T-helper 1 cell treated with Interleukin-12 subunit alpha and Interleukin-12 subunit beta and Interleukin-4 antibody, amounts not matched to agents 30 ng/mL and 1 ng/mL, for 36 hours (primary cell): ENCODE data around the gene ADRM1. TPM values are rescaled to one million over a fixed set of nuclear protein-coding genes. Genes with fewer than 3 reads are reported as not detected.

Experiments used
- intact Hi-C: fragments of 100-400 bp; cut with micrococcal nuclease; formaldehyde crosslinking; loops from one replicate; pipeline ENCODE4 v1.15.1; 2024
- total RNA-seq: library from RNA; stranded (reverse); gene quantifications from 2 replicates; pipeline ENCODE4 v1.2.3, GENCODE V29; 2022

ADRM1 gene
- total RNA-seq, 1 donor from 2014 or later: 123 TPM

- intact Hi-C loops: no loop called here
Observed at GRCh38 chr20:62309947-62310756, 7.4 kb downstream of the ADRM1 start.

GRCh38 chr20:62310757-62311121 is 7.9 kb downstream of the ADRM1 start:
- intact Hi-C loops: no loop called here

DNA sequence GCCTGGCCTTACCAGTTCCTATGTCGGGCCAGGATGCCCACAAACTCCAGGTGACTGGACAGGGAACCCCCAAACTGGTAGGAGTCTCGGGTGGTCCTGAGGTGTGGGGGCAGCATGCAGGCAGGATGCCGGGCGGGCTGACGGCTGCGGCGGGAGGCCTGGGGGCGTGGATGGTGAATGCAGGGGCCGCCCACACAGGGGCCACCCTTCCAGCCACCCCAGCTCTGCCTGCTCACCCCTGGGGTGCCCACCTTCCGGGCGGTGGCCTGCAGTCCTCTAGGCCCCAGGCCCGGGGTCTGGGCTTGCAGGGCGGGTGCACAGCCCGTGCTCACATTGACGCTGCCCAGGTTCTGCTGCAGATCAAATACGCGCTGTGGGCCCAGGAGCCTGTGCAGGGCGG is 8.4 kb downstream of the ADRM1 start:
- intact Hi-C loops: no loop called here

DNA sequence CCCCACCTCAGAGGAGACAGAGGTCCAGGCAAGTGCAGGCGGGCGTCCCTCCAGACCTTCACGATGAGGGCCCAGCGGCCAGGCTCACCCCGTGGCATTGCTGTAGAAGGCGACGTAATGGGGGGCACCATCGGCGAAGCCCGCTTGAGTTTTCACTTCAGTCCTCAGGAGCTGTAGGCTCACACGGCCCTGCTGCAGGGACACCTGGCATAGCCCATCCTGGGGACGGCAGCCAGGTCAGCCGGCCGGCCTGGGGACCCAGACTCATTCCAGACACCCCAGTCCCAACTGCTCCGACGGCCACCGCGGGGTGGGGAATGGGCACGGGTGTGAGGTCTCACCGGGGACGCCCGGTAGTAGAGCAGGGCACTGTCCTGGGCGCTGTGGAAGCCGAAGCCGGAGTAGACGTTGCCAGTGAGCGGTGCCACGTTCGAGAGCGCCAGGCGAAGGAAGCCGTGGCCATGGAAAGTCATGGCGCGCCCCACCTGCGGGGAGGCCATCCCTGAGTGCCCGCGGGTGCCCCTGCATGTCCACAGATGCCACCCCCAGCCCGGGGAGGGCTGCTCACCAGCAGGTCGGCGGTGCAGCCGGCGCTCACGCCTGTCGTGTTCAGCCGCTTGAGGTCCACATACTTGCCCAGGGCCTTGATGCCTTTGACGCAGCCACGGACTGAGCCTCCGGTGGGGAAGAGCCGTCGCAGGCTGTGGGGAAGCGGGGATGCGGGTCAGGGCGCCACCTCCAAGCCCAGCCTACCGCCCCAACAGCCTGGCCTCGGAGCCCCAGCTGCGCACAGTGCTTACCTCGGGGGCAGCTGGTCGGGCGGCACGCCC is 9.2 kb downstream of the ADRM1 start:
- intact Hi-C loops: no loop called here

DNA sequence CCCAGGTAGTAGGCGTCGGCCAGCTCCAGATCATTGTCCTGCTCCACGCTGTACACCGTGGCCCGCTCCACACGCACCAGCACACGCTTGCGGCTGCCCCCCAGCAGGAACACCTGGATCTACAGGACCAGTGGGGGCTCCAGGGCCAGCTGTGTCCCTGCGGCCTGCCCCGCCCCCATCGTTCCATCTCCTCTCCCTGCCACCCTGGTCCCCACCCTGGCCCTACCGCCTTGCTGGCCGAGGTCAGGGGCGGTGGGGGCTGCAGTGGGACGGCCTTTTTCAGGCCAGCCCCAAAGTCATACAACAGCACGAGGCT is 9.8 kb downstream of the ADRM1 start:
- intact Hi-C loops: no loop called here

GRCh38 chr20:62313021-62313420 is 10.2 kb downstream of the ADRM1 start:
- intact Hi-C loops: no loop called here

- intact Hi-C loops: no loop called here
Observed at GRCh38 chr20:62313460-62314338, 10.9 kb downstream of the ADRM1 start.

- intact Hi-C loops: no loop called here
Observed at GRCh38 chr20:62314339-62314638, 11.5 kb downstream of the ADRM1 start.

DNA sequence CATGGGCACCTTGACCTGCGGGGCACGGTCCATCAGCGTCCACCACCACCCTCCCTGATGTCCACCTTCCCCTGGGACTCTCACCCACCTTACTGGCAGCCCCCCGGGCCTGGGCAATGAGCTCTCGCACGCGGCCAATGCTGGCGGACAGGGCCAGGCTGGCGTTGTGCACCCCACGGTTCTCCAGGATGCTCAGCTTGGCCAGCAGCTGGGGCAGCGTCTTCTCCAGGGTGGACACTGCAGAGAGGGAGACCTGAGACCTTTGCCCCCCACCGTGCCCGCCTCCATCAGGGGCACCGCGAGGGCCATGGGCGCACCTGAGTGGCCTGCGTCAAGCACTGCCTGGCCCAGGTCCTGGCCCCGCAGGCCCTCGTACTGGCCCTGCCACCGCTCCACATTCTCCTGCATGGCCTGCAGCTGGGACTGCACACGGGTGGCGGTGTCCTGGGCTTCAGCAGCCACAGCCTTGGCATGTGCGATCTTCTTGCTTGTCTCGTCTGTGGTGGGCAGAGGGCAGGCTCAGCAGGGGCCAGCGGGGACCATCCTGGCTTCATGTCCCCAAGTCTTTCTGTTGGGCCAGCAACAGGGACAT is 12.0 kb downstream of the ADRM1 start:
- intact Hi-C loops: no loop called here

DNA sequence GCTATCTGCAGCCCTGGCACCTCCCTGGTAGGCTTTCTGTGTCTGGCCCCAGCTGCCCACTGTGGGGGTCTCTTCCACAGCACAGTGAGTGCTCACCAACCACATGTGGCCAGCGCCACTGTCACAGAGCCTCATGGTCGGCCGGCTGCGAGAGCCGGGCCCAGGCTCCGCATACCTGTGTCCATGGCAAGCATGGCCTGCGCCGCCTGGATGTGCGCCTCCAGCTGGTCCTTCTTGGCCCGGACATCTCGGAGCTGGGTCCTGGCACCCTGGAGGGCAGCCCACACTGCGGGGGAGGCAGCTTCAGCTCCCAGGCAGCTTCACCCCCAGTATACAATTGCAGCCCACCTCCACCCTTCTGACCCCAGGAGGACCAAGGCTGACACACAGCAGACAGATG is 13.0 kb downstream of the ADRM1 start:
- intact Hi-C loops: no loop called here

DNA sequence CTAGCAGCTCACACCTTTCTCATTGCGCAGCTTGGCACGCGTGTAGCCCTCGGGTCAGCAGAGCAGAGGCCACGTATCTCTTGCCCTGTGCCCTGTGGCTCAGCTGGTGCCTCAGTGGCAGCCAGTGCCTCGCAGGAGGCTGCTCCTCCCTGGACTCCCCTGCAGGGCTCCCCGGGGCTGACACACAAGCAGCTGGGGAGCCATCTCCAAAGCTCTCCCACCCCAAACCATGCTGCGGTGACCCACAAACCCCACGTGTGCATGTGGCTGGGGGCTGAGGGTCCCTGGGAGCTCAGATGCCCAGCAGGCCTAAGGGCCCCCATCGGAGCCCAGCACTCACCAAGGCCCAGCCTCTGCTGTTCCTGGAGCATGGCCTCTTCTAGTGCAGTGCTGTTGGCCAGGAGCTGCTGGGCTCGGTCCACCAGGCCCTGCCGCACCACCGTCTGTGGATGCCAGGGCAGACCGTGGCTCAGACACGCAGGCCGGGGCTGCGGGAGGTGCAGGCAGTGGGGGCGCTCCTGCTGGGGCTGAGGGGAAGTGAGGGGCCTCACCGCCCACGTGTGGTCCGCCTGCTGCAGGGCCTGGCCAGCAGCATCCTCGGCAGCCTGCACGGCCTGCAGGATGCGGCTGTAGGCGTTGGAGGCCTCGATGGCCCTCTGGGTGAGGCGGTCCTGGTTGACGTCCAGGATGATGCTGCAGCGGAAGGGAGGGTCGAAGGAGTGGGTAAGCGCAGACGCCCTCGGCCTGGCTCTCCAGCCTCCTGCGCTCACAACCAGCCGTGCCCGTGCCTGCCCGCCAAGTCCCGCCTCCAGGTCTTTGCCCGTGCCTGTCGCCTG is 13.8 kb downstream of the ADRM1 start:
- intact Hi-C loops: no loop called here

- intact Hi-C loops: no loop called here
Observed at GRCh38 chr20:62317167-62317655, 14.4 kb downstream of the ADRM1 start.

DNA sequence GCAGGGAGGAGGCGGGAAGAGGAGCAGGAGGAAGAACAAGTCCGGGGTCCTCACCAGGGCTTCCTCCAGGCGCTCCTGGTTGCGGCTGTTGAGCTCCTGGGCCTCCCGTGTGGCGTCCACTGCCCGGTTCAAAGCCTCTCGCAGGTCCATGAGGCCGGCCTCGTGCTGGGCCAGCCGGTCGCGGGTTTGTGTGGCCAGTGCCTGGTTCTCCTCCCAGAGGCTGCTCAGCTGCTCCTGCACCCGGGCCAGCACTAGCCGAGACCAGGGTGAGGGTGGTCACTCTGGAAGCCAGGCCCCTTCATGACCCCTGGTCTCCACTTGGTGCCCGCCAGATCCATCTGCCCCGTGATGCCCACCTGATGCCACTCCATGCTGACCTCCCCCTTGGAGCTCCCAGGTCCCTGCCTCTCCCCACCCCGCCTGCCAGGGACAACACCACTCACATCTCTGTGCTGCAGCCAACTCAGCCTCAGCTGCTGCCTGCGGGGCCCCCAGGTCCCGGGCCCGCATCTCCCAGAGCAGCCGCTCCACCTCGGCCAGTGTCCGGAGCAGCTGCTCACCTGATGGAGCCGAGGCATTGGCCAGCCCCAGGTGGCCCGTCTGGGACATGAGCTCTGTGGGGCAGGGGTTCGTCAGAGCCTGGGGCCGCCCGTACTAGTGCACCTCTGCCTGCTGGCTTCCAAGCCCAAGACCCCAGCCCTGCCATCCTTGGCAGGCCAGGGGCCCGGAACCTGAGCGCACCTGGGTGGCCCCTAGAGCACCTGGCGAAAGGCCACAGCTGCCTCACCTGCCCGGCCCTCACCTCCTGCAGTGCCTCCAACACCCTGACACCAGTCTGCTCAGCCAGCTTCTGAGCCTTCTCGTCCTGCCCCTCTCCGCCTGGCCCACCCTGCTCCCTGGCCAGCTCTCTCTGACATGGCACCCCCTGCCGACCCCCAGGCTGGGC is 15.9 kb downstream of the ADRM1 start:
- intact Hi-C loops: no loop called here

GRCh38 chr20:62319346-62319909 is 16.6 kb downstream of the ADRM1 start:
- intact Hi-C loops: no loop called here

- intact Hi-C loops: loop anchor here (1.0 kb wide), 1 partner anchor 18 kb away; the partner anchor contains the start of gene ADRM1
Observed at GRCh38 chr20:62320581-62321354, 18.0 kb downstream of the ADRM1 start.

GRCh38 chr20:62321521-62321948 is 18.7 kb downstream of the ADRM1 start:
- intact Hi-C loops: loop anchor here (1.0 kb wide), 1 partner anchor 19 kb away; the partner anchor contains the start of gene ADRM1

GRCh38 chr20:62321975-62322374 is 19.2 kb downstream of the ADRM1 start:
- intact Hi-C loops: loop anchor here (1.0 kb wide), 1 partner anchor 20 kb away; the partner anchor contains the start of gene ADRM1

GRCh38 chr20:62322492-62323041 is 19.8 kb downstream of the ADRM1 start:
- intact Hi-C loops: no loop called here
